Upper lobe of left lung (tissue), 6 donors: ENCODE data around the gene CANX. TPM values are rescaled to one million over a fixed set of nuclear protein-coding genes. Genes with fewer than 3 reads are reported as not detected.

Source experiments
- ATAC-seq, 2 donors: fragments of 200-7000 bp; cut with Tn5 transposase; one replicate each; pipeline ENCODE4 v1.9.1; 2022; ENCODE audit warnings: mild to moderate bottlenecking in 2 of 2, moderate library complexity in 2 of 2; ENCODE audit not compliant: low FRiP score in 2 of 2
- DNase-seq, 2 donors: peaks; one replicate each; pipeline ENCODE4 v3.0.0-alpha.2; 2019 to 2020
- H3K27ac ChIP-seq, 4 donors: fragments of 200-600 bp; sonication (generic); one replicate each; pipeline ENCODE4 v1.5.1; 2016 to 2019
- H3K27me3 ChIP-seq, 4 donors: fragments of 200-600 bp; sonication (generic); one replicate each; pipeline ENCODE4 v1.5.1; 2017 to 2019
- H3K36me3 ChIP-seq, 4 donors: fragments of 200-600 bp; sonication (generic); one replicate each; pipeline ENCODE4 v1.5.1; 2016 to 2019
- H3K4me1 ChIP-seq, 4 donors: fragments of 200-600 bp; sonication (generic); one replicate each; pipeline ENCODE4 v1.5.1; 2018 to 2019
- H3K4me3 ChIP-seq, 4 donors: fragments of 200-600 bp; sonication (generic); one replicate each; pipeline ENCODE4 v1.5.1; 2017 to 2019; ENCODE audit warnings: mild to moderate bottlenecking in 2 of 4, moderate library complexity in 1 of 4
- H3K9me3 ChIP-seq, 4 donors: fragments of 200-600 bp; sonication (generic); one replicate each; pipeline ENCODE4 v1.5.1; 2018 to 2019
- EP300 ChIP-seq, 4 donors: sonication (generic); formaldehyde crosslinking; IDR thresholded peaks; one replicate each; pipeline ENCODE4 v1.5.1; 2017; ENCODE audit warnings: antibody characterized with exemption in 4 of 4, control low read depth in 2 of 4
- POLR2A ChIP-seq, 4 donors: fragments of 450-650 bp; IDR thresholded peaks; one replicate each; pipeline ENCODE4 v1.5.1; 2016 to 2017; ENCODE audit warnings: antibody characterized with exemption in 4 of 4, mild to moderate bottlenecking in 2 of 4
- POLR2AphosphoS5 ChIP-seq, 2 donors: sonication (generic); formaldehyde crosslinking; IDR thresholded peaks; one replicate each; pipeline ENCODE4 v1.5.1; 2017; ENCODE audit warnings: antibody characterized with exemption in 2 of 2
- WGBS, 2 donors: methylation state at CpG; one replicate each; pipeline ENCODE4 v1.1.5; 2017 to 2018; 5-methylcytosine and 5-hydroxymethylcytosine counted together
- total RNA-seq, 6 donors: library from RNA; depleted of rRNA in 4 of 6; stranded (reverse); fragments of >200 nt in 4 of 6; gene quantifications; one replicate each; pipeline versions ENCODE4 v1.1.0 to v1.2.1, GENCODE V29; 2016 to 2021
- TF ChIP-seq, protein P1 (sequence below), 6 experiments: fragments of 450-650 bp in 4 of 6; fragments of 200-600 bp in 2 of 6; sonication (generic) in 2 of 6; IDR thresholded peaks; one replicate each; pipeline ENCODE4 v1.5.1; 2016 to 2019; ENCODE audit warnings: antibody characterized with exemption in 6 of 6
- donor health status: DM: no; HTN: no; CAD: no; lungs with moderate emphysema.
- donor health status: DM: no; HTN: yes; CAD: no; lungs with severe emphysema.

The CANX gene
- total RNA-seq, 6 donors from 2014 or later, result 139 to 754 (median 342) TPM

DNA sequence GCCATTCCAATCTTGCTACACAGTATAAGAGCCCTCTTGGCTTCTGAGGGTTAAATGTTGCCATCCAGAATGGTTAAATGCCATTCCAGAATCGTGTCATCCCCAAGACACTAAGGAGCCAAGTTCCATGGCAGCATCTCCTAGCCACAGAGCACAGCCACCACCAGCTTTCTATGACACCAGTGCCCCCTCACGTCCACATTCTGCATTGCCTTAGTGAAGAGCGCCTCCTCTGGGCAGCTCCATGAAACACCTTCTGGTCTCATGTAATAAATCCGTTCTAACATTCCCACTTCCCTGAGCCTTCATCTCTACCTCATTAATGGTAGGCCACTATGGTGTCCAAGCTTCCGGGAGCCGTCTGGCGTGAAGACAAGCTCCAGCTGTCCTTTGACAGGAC lies 30.4 kb upstream of the CANX start:
- no peak overlapping the region for H3K4me3 ChIP-seq
- 48 to 58% methylated on average over 7 of the region's 7 CpGs for WGBS, 2 donors
- H3K27me3 ChIP-seq, result no peaks in the 10 kb centered on the region
- peak in 1 of 2 donors; percentile 56 for DNase-seq
- no peak overlapping the region for H3K27ac ChIP-seq
- TF ChIP-seq, protein P1, sequence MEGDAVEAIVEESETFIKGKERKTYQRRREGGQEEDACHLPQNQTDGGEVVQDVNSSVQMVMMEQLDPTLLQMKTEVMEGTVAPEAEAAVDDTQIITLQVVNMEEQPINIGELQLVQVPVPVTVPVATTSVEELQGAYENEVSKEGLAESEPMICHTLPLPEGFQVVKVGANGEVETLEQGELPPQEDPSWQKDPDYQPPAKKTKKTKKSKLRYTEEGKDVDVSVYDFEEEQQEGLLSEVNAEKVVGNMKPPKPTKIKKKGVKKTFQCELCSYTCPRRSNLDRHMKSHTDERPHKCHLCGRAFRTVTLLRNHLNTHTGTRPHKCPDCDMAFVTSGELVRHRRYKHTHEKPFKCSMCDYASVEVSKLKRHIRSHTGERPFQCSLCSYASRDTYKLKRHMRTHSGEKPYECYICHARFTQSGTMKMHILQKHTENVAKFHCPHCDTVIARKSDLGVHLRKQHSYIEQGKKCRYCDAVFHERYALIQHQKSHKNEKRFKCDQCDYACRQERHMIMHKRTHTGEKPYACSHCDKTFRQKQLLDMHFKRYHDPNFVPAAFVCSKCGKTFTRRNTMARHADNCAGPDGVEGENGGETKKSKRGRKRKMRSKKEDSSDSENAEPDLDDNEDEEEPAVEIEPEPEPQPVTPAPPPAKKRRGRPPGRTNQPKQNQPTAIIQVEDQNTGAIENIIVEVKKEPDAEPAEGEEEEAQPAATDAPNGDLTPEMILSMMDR (IDR thresholded peaks at IDR 0.05), result peak in 5 of 6 experiments; percentile 45 to 74 (median 62)
- no peak for TF ChIP-seq POLR2A (IDR thresholded peaks at IDR 0.05)
- peak in 1 of 2 donors; percentile 79 for ATAC-seq
- H3K36me3 ChIP-seq, result peaks cover 0 to 22% (median 9%) of the 10 kb centered on the region in 4 donors
- no peaks in the 10 kb centered on the region for H3K9me3 ChIP-seq
- H3K4me1 ChIP-seq, result no peaks in the 10 kb centered on the region

DNA sequence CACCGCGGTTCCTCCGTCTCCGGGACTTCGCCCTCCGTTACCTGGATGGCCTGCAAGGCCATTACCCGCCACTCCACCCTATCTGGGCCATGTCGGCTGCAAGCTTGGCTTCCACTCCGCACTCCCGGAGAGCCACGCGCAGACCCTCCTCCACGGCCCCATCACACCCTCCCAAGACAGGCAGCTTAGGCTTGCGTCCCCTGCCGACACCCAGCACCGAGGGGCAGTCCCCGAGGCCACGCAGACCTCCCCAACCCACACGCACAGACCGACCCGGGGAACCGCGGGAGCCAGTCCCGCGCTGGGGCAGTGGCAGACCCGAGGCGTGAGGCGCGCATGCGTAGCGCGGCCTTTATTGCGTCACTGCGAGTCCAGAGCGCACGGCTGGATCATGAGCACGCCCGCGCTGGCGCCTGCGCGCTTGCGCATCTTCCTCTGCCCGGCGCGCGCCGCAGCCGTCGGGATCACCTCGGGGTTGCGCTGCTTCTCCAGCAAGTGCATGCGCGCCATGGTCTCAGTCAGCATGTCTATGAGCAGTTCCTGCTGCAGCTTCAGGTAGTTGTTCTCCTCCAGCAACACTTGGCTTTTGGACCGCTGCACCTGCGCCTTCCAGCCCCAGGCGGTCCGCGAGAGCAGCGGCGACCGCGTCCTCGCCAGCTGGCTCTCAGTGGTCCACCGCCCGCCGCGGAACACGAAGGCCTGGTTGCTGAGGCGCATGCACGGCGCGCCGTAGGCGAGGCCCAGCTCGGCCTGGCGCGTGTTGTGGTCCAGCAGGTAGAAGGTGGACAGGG lies 20.3 kb upstream of the CANX start:
- Histone ChIP-seq H3K36me3 (no peaks in the 10 kb centered on the region), H3K4me3 (peak overlapping the region; percentile 37 to 90 (median 64)), H3K27me3 (no peaks in the 10 kb centered on the region), H3K9me3 (no peaks in the 10 kb centered on the region), H3K27ac (peak overlapping the region; percentile 78 to 95 (median 84)), H3K4me1 (peaks cover 17 to 28% (median 20%) of the 10 kb centered on the region in 4 donors)
- TF ChIP-seq EP300 (IDR thresholded peaks at IDR 0.05) (no peak), POLR2AphosphoS5 (IDR thresholded peaks at IDR 0.05) (peak; percentile 83 to 95), POLR2A (IDR thresholded peaks at IDR 0.05) (peak in 3 of 4 donors; percentile 64 to 94 (median 81))
- TF ChIP-seq, protein P1 (IDR thresholded peaks at IDR 0.05), result peak in 1 of 6 experiments; percentile 33
- ATAC-seq (peak; percentile 97), DNase-seq (peak; percentile 97 to 99)
- WGBS, 2 donors, result 1 to 4% methylated on average over 27 to 61 of the region's 78 CpGs

DNA sequence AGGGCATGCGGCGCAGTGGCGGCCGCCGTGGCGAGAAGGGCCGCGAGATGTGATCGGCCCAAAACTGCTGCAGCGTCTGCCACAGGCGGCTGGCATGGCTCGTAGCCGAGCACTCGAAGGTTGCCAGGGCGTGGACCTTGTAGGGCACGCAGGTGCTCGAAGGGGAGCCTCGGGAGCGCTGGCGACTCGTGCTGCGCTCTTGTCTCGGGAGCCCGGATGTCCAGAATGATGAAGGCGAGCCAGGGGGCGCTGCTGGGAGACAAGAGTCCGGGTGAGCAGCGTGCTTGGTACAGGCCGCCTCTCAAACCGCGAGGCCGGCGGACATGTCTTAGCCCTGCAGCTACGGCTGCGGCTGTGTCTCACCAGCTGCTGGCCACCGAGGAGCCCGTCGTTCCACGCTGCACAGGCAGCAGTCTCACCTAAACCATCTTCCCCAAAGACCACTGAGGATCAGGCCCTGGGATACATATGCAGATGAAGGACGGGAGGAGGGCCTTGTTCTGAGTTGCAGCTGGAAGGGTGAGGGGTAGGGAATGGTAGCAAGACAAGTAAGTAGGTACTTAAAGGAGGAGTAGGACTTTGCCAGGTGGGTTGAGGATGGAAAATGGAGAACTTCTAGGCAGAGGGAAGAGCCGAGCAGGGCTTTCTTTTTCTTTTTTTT lies 19.6 kb upstream of the CANX start:
- no peak for TF ChIP-seq EP300 (IDR thresholded peaks at IDR 0.05)
- no peak for TF ChIP-seq POLR2A (IDR thresholded peaks at IDR 0.05)
- TF ChIP-seq, protein P1 (IDR thresholded peaks at IDR 0.05), result peak in 5 of 6 experiments; percentile 28 to 62 (median 45)
- Histone ChIP-seq H3K4me1 (peaks cover 17 to 28% (median 20%) of the 10 kb centered on the region in 4 donors), H3K4me3 (peak overlapping the region; percentile 22 to 90 (median 64)), H3K27me3 (no peaks in the 10 kb centered on the region), H3K9me3 (no peaks in the 10 kb centered on the region), H3K36me3 (no peaks in the 10 kb centered on the region), H3K27ac (peak overlapping the region; percentile 78 to 95 (median 84))
- 31 to 52% methylated on average over 13 to 36 of the region's 41 CpGs for WGBS, 2 donors
- peak; percentile 76 to 79 for ATAC-seq
- peak; percentile 86 to 92 for DNase-seq

DNA sequence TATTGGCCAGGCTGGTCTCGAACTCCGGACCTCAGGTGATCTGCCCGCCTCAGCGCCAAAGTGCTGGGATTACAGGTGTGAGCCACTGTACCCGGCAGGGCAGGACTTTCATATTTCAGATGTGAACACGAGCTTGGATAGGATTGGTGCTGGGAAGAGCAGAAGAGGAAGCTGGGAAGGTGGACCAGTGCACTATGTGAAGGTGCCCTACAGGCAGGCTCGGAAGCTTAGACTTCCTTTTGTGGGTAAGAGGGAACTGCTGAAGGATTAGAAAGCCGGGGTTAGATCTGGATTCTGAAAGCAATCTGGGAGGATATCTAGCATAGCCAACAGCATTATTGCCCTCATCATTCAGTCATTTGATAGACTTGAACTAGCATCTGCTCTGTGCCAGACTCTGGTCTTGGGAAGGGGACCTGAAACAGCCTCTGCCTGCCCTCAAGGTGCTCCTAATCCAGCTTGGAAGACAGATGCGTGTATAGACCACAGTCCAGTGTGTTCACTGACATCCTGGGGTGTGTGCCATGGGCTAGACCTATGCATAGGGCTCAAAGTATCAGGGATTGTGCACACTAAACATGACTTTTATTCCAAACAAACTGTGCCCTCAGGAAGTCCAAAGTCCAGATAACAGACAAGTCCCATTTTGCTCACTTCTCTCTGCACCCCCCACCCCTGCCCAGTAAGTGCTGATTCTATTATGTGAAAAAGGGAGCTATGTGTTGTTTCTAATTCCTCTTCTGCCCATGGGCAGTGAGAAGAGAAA lies 18.6 kb upstream of the CANX start:
- DNase-seq (no peak), ATAC-seq (no peak)
- TF ChIP-seq POLR2A (IDR thresholded peaks at IDR 0.05) (no peak), EP300 (IDR thresholded peaks at IDR 0.05) (no peak), POLR2AphosphoS5 (IDR thresholded peaks at IDR 0.05) (no peak)
- TF ChIP-seq, protein P1 (IDR thresholded peaks at IDR 0.05), result no peak
- H3K27me3 ChIP-seq, result no peaks in the 10 kb centered on the region
- H3K4me3 ChIP-seq, result no peak overlapping the region
- no peaks in the 10 kb centered on the region for H3K9me3 ChIP-seq
- WGBS, 2 donors, result 85 to 86% methylated on average over 9 of the region's 9 CpGs
- no peak overlapping the region for H3K27ac ChIP-seq
- H3K4me1 ChIP-seq, result peaks cover 17 to 28% (median 20%) of the 10 kb centered on the region in 4 donors
- no peaks in the 10 kb centered on the region for H3K36me3 ChIP-seq
